OCI-LY7 (cell line): ENCODE data around the gene PRKN. TPM values are rescaled to one million over a fixed set of nuclear protein-coding genes. Genes with fewer than 3 reads are reported as not detected.

Experiments
- BruUV-seq: library from RNA; stranded (reverse); fragments of 400-500 nt; replicated peaks from 2 replicates; lab custom pipeline; 2021; lab: Mats Ljungman, UMichigan
- CTCF ChIA-PET: fragments of 300-600 bp; sonication (Branson Sonifier 250); formaldehyde crosslinking; loops from one replicate; lab custom pipeline; 2022; ENCODE audit warnings: antibody characterized with exemption; ENCODE audit not compliant: unreplicated experiment; lab: Charles Lee
- POLR2A ChIA-PET: fragments of 300-600 bp; sonication (Branson Sonifier 250); formaldehyde crosslinking; loops from one replicate; lab custom pipeline; 2022; ENCODE audit warnings: antibody characterized with exemption; lab: Charles Lee
- DNase-seq: peaks from one replicate; pipeline ENCODE4 v3.0.0-alpha.2; 2015; ENCODE audit warnings: low spot score
- H2AFZ ChIP-seq: fragments of 200-600 bp; sonication (generic), shearing (Covaris generic); 2 replicates; pipeline ENCODE4 v1.6.1; 2014; ENCODE audit warnings: mild to moderate bottlenecking, antibody characterized with exemption, low read length, moderate library complexity
- H3K27ac ChIP-seq: fragments of 200-600 bp; sonication (generic); 2 replicates; pipeline ENCODE4 v1.5.1; 2014; ENCODE audit warnings: mixed run types, low read depth, mild to moderate bottlenecking, moderate library complexity, low read length, inconsistent platforms; ENCODE audit not compliant: poor library complexity, severe bottlenecking
- H3K36me3 ChIP-seq: fragments of 200-600 bp; sonication (generic); 2 replicates; pipeline ENCODE4 v1.6.1; 2014; ENCODE audit warnings: mild to moderate bottlenecking, antibody characterized with exemption, low read length, moderate library complexity, mixed read lengths; ENCODE audit not compliant: insufficient read depth
- H3K4me1 ChIP-seq: fragments of 200-600 bp; sonication (generic); 2 replicates; pipeline ENCODE4 v1.5.1; 2014; ENCODE audit warnings: mild to moderate bottlenecking, low read length; ENCODE audit not compliant: insufficient read depth, poor library complexity, severe bottlenecking
- H3K4me2 ChIP-seq: fragments of 200-600 bp; sonication (generic); 2 replicates; pipeline ENCODE4 v1.6.1; 2014; ENCODE audit warnings: mild to moderate bottlenecking, low read length
- H3K4me3 ChIP-seq: fragments of 200-600 bp; sonication (generic); 2 replicates; pipeline ENCODE4 v1.5.1; 2014; ENCODE audit warnings: mild to moderate bottlenecking, low read depth, low read length; ENCODE audit not compliant: poor library complexity, severe bottlenecking
- H3K79me2 ChIP-seq: fragments of 200-600 bp; sonication (generic); 2 replicates; pipeline ENCODE4 v1.6.1; 2016; ENCODE audit warnings: low read depth, mild to moderate bottlenecking, low read length, moderate library complexity, mixed read lengths; ENCODE audit not compliant: insufficient read depth
- H3K9me2 ChIP-seq: fragments of 200-600 bp; sonication (generic); 2 replicates; pipeline ENCODE4 v1.6.1; 2016; ENCODE audit warnings: mild to moderate bottlenecking, low read length, mixed read lengths; ENCODE audit not compliant: insufficient read depth
- H3K9me3 ChIP-seq: fragments of 200-600 bp; sonication (generic); 2 replicates; pipeline ENCODE4 v1.6.1; 2014; ENCODE audit warnings: mild to moderate bottlenecking, mixed run types, low read length, mixed read lengths
- H4K20me1 ChIP-seq: fragments of 200-600 bp; sonication (generic); 2 replicates; pipeline ENCODE4 v1.6.1; 2014; ENCODE audit warnings: mild to moderate bottlenecking, antibody characterized with exemption, low read length, moderate library complexity, mixed read lengths; ENCODE audit not compliant: insufficient read depth
- EZH2phosphoT487 ChIP-seq: fragments of 200-600 bp; sonication (generic); IDR thresholded peaks from 2 replicates; pipeline ENCODE4 v1.6.1; 2018; ENCODE audit warnings: low read depth, borderline replicate concordance, mild to moderate bottlenecking, mixed run types, antibody characterized with exemption, low read length, moderate library complexity, mixed read lengths
- intact Hi-C: fragments of 100-400 bp; cut with micrococcal nuclease; formaldehyde crosslinking; loops from one replicate; pipeline ENCODE4 v1.10.0; 2022; ENCODE audit not compliant: unreplicated experiment
- total RNA-seq, 2 experiments: library from RNA; depleted of rRNA in 1 of 2; stranded (reverse); fragments of >200 nt in 1 of 2; shearing (Covaris generic) in 1 of 2; gene quantifications; 2 replicates each; pipeline ENCODE4 v1.2.3, GENCODE V29; 2014 to 2022
- TF ChIP-seq, protein P1 (sequence below): fragments of 200-600 bp; sonication (generic); conservative IDR thresholded peaks from 2 replicates; pipeline ENCODE4 v1.5.1; 2014; ENCODE audit warnings: mild to moderate bottlenecking, antibody characterized with exemption, low read length, moderate library complexity, mixed read lengths

Gene PRKN
- total RNA-seq, 2 experiments from 2014 or later = 1.3 to 2.0 TPM

DNA sequence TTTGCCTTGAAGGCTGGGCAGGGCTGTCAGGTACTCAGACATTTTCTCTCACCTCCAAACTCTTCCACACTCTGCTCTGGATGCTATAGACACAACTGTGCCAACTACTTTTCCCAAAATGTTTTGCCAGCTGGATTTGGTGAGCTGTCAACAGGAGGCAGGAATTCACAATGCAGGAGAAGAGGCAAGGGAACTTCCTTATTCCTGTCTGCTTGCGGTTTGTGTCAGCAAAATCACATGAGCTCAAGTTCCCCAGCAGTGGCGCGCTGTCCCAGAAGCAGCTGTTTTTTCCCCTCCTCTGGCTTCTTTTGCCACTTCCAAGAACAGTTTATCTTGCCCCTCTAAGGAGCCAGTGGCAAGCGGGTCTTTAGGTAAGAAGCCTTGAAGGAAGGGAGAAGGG is 608.2 kb downstream of the PRKN start:
- Histone ChIP-seq H3K27ac (no peak overlapping the region), H3K4me2 (no peak overlapping the region), H3K4me1 (no peaks in the 10 kb centered on the region), H2AFZ (no peak overlapping the region), H4K20me1 (no peaks in the 10 kb centered on the region), H3K4me3 (no peak overlapping the region), H3K9me2 (no peaks in the 10 kb centered on the region), H3K36me3 (no peaks in the 10 kb centered on the region), H3K79me2 (no peaks in the 10 kb centered on the region), H3K9me3 (no peaks in the 10 kb centered on the region)
- intact Hi-C loops = no loop called here
- no peak for TF ChIP-seq EZH2phosphoT487
- TF ChIP-seq, protein P1, sequence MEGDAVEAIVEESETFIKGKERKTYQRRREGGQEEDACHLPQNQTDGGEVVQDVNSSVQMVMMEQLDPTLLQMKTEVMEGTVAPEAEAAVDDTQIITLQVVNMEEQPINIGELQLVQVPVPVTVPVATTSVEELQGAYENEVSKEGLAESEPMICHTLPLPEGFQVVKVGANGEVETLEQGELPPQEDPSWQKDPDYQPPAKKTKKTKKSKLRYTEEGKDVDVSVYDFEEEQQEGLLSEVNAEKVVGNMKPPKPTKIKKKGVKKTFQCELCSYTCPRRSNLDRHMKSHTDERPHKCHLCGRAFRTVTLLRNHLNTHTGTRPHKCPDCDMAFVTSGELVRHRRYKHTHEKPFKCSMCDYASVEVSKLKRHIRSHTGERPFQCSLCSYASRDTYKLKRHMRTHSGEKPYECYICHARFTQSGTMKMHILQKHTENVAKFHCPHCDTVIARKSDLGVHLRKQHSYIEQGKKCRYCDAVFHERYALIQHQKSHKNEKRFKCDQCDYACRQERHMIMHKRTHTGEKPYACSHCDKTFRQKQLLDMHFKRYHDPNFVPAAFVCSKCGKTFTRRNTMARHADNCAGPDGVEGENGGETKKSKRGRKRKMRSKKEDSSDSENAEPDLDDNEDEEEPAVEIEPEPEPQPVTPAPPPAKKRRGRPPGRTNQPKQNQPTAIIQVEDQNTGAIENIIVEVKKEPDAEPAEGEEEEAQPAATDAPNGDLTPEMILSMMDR = no peak
- ChIA-PET POLR2A (no interaction called here), CTCF (no interaction called here)
- DNase-seq = no peak
- no TSS peak for BruUV-seq

DNA sequence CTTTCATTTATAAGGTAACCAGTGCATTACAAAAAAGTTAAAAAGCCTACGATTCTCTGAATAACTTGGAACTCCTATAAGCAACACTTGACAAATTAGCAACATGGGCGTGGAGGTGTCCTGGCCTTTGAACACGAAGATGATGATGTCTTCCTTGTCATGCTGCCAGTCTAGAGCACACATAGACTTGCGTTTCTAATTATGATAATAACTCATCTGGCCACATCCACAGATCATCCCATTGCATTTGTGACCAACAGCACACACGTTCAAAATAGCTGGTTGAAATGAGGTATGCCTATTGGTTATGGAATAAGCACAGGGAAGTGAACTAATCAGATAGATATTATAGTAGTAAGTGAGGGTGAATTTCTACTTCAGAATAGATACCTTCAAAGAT is 608.9 kb downstream of the PRKN start:
- no peaks in the 10 kb centered on the region for H3K9me3 ChIP-seq
- no peaks in the 10 kb centered on the region for H4K20me1 ChIP-seq
- ChIA-PET POLR2A (no interaction called here), CTCF (no interaction called here)
- no peak overlapping the region for H3K27ac ChIP-seq
- no peaks in the 10 kb centered on the region for H3K36me3 ChIP-seq
- H3K4me1 ChIP-seq = no peaks in the 10 kb centered on the region
- DNase-seq = no peak
- H3K9me2 ChIP-seq = no peaks in the 10 kb centered on the region
- H2AFZ ChIP-seq = no peak overlapping the region
- H3K4me3 ChIP-seq = no peak overlapping the region
- TF ChIP-seq, protein P1 = no peak
- no peak for TF ChIP-seq EZH2phosphoT487
- BruUV-seq = no TSS peak
- intact Hi-C loops = no loop called here
- H3K79me2 ChIP-seq = no peaks in the 10 kb centered on the region
- H3K4me2 ChIP-seq = no peak overlapping the region

DNA sequence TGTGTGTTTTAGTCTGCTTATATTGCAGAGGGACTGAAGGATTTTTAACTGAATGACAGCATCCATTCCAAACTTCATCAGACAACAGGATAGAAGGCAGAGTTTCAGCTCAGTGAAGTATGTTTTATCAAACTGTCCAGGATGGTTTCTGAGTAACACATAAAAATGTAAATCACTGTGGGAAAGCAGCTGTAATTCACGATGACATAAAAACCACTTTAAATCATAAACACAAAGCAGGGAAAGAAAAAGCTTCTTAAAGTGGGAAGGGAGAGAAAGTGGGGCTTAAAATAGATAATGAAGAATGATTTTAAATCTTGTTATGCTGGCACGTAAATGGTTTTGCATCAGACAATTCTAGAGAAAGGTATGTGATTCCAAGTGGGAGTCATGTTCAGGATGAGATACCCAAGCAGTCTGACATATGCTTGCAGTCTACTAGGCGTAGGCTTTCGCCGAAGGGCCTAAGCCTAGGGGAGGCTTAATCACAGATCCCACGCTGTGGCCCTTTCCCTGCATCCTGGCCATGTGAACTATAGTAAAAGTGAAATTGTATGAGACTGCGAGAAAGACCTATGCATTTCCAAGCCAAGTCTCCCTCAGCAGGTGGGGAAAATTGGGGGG is 610.6 kb downstream of the PRKN start:
- CTCF ChIA-PET = no interaction called here
- no peaks in the 10 kb centered on the region for H3K36me3 ChIP-seq
- H3K9me3 ChIP-seq = no peaks in the 10 kb centered on the region
- no peaks in the 10 kb centered on the region for H3K9me2 ChIP-seq
- no peak overlapping the region for H3K4me3 ChIP-seq
- H3K4me2 ChIP-seq = no peak overlapping the region
- no TSS peak for BruUV-seq
- H4K20me1 ChIP-seq = no peaks in the 10 kb centered on the region
- no peak for DNase-seq
- H2AFZ ChIP-seq = no peak overlapping the region
- POLR2A ChIA-PET = interaction anchor here (0.9 kb wide), 1 partner anchor 15 kb away, joined by 3 read pairs; no protein-coding TSS in a partner anchor
- H3K79me2 ChIP-seq = no peaks in the 10 kb centered on the region
- no peak overlapping the region for H3K27ac ChIP-seq
- H3K4me1 ChIP-seq = no peaks in the 10 kb centered on the region
- intact Hi-C loops = no loop called here
- TF ChIP-seq EZH2phosphoT487 = no peak
- TF ChIP-seq, protein P1 = no peak
